Liver (tissue), 9 donors: ENCODE data around the gene TBX1. TPM values are rescaled to one million over a fixed set of nuclear protein-coding genes. Genes with fewer than 3 reads are reported as not detected.

Source experiments
- DNase-seq: peaks from one replicate; pipeline ENCODE4 v3.0.0-alpha.2; 2017; ENCODE audit warnings: low spot score
- H3K27ac ChIP-seq, 2 donors: one replicate each; pipeline ENCODE4 v1.7.0; 2013; ENCODE audit warnings: inconsistent platforms in 2 of 2, low read length in 2 of 2, control low read depth in 1 of 2, low read depth in 1 of 2, mild to moderate bottlenecking in 1 of 2
- H3K27me3 ChIP-seq, 4 donors: one replicate each; pipeline versions ENCODE4 v1.6.1 to v1.7.0; 2013; ENCODE audit warnings: low read length in 3 of 4, inconsistent platforms in 1 of 4, mild to moderate bottlenecking in 1 of 4, moderate library complexity in 1 of 4; ENCODE audit not compliant: control insufficient read depth in 4 of 4, insufficient read depth in 4 of 4
- H3K36me3 ChIP-seq, 4 donors: one replicate each; pipeline versions ENCODE4 v1.6.1 to v1.7.0; 2013; ENCODE audit warnings: low read length in 3 of 4, mild to moderate bottlenecking in 3 of 4, low read depth in 1 of 4, moderate library complexity in 1 of 4; ENCODE audit not compliant: control insufficient read depth in 4 of 4, insufficient read depth in 3 of 4
- H3K4me1 ChIP-seq, 4 donors: one replicate each; pipeline versions ENCODE4 v1.6.1 to v1.7.0; 2013; ENCODE audit warnings: low read length in 3 of 4, mild to moderate bottlenecking in 3 of 4, moderate library complexity in 1 of 4; ENCODE audit not compliant: control insufficient read depth in 4 of 4, insufficient read depth in 4 of 4
- H3K4me3 ChIP-seq, 3 donors: one replicate each; pipeline versions ENCODE4 v1.6.1 to v1.7.0; 2013; ENCODE audit warnings: low read length in 3 of 3, control low read depth in 1 of 3, low read depth in 1 of 3, mild to moderate bottlenecking in 1 of 3
- H3K9ac ChIP-seq, 2 donors: one replicate each; pipeline ENCODE4 v1.7.0; 2013; ENCODE audit warnings: low read length in 2 of 2, mild to moderate bottlenecking in 2 of 2, moderate library complexity in 2 of 2, control low read depth in 1 of 2, low read depth in 1 of 2
- H3K9me3 ChIP-seq, 4 donors: one replicate each; pipeline versions ENCODE4 v1.6.1 to v1.7.0; 2013; ENCODE audit warnings: low read length in 3 of 4; ENCODE audit not compliant: control insufficient read depth in 4 of 4
- EGR1 ChIP-seq, 2 donors: IDR thresholded peaks; 2 replicates each; pipeline ENCODE4 v1.6.1; 2016 to 2018; ENCODE audit warnings: antibody characterized with exemption in 2 of 2, low read depth in 2 of 2
- FOXA1 ChIP-seq: IDR thresholded peaks from 2 replicates; pipeline ENCODE4 v1.6.1; 2016; ENCODE audit warnings: antibody characterized with exemption
- FOXA2 ChIP-seq: IDR thresholded peaks from 2 replicates; pipeline ENCODE4 v1.6.1; 2016; ENCODE audit warnings: antibody characterized with exemption
- GABPA ChIP-seq, 2 donors: IDR thresholded peaks in 1 of 2; conservative IDR thresholded peaks in 1 of 2; 2 replicates each; pipeline ENCODE4 v1.6.1; 2016; ENCODE audit warnings: antibody characterized with exemption in 2 of 2, mild to moderate bottlenecking in 1 of 2, moderate library complexity in 1 of 2
- HNF4A ChIP-seq, 2 donors: conservative IDR thresholded peaks; 2 replicates each; pipeline ENCODE4 v1.6.1; 2016; ENCODE audit warnings: antibody characterized with exemption in 2 of 2, mild to moderate bottlenecking in 2 of 2
- HNF4G ChIP-seq: IDR thresholded peaks from 2 replicates; pipeline ENCODE4 v1.6.1; 2016; ENCODE audit warnings: antibody characterized with exemption
- JUND ChIP-seq, 2 donors: IDR thresholded peaks; 2 replicates each; pipeline ENCODE4 v1.6.1; 2016; ENCODE audit warnings: antibody characterized with exemption in 2 of 2
- NR2F2 ChIP-seq: IDR thresholded peaks from 2 replicates; pipeline ENCODE4 v1.6.1; 2016; ENCODE audit warnings: antibody characterized with exemption
- RAD21 ChIP-seq, 2 donors: IDR thresholded peaks; 2 replicates each; pipeline ENCODE4 v1.6.1; 2016; ENCODE audit warnings: antibody characterized with exemption in 2 of 2, mild to moderate bottlenecking in 2 of 2
- RXRA ChIP-seq, 2 donors: IDR thresholded peaks; 2 replicates each; pipeline ENCODE4 v1.6.1; 2017 to 2018; ENCODE audit warnings: antibody characterized with exemption in 2 of 2, mild to moderate bottlenecking in 1 of 2
- SP1 ChIP-seq: IDR thresholded peaks from 2 replicates; pipeline ENCODE4 v1.6.1; 2018; ENCODE audit warnings: antibody characterized with exemption, mild to moderate bottlenecking
- TAF1 ChIP-seq: conservative IDR thresholded peaks from 2 replicates; pipeline ENCODE4 v1.6.1; 2016; ENCODE audit warnings: antibody characterized with exemption, mild to moderate bottlenecking
- YY1 ChIP-seq: IDR thresholded peaks from 2 replicates; pipeline ENCODE4 v1.6.1; 2016; ENCODE audit warnings: antibody characterized with exemption, mild to moderate bottlenecking
- WGBS: extraction: QIAGEN DNeasy Blood & Tissue Kit; methylation state at CpG from one replicate; pipeline ENCODE4 v1.1.7; 2013; 5-methylcytosine and 5-hydroxymethylcytosine counted together
- polyA plus RNA-seq, 2 donors: library from polyadenylated mRNA; stranded (reverse) in 1 of 2; unstranded in 1 of 2; fragments of 200-250 nt in 1 of 2; fragments of >200 nt in 1 of 2; fragmentation: Nextera tagmentation in 1 of 2; extraction: Ambion mirVana in 1 of 2; gene quantifications; one replicate each; pipeline versions ENCODE4 v1.2.1 to v1.2.3, GENCODE V29; 2013 to 2015
- total RNA-seq, 2 donors: library from RNA; depleted of rRNA; stranded (reverse); fragments of >200 nt; gene quantifications; one replicate each; pipeline ENCODE4 v1.2.3, GENCODE V29; 2014
- TF ChIP-seq, protein P1 (sequence below): IDR thresholded peaks from 2 replicates; pipeline ENCODE4 v1.6.1; 2016; ENCODE audit warnings: antibody characterized with exemption
- TF ChIP-seq, protein P2 (sequence below): IDR thresholded peaks from 2 replicates; pipeline ENCODE4 v1.6.1; 2016; ENCODE audit warnings: antibody characterized with exemption
- TF ChIP-seq, protein P3 (sequence below): fragments of 150-350 bp; IDR thresholded peaks from 2 replicates; pipeline ENCODE4 v1.5.1; 2017; ENCODE audit warnings: improper control_type of control experiment, low read depth, low read length; ENCODE audit not compliant: missing input control
- TF ChIP-seq, protein P4 (sequence below): IDR thresholded peaks from 2 replicates; pipeline ENCODE4 v1.6.1; 2016; ENCODE audit warnings: antibody characterized with exemption, mild to moderate bottlenecking
- TF ChIP-seq, protein P5 (sequence below): IDR thresholded peaks from 2 replicates; pipeline ENCODE4 v1.6.1; 2016; ENCODE audit warnings: antibody characterized with exemption
- donor health status: healthy.
- donor health status: healthy.
- donor health status: healthy.
- donor health status: healthy.
- donor health status: healthy.

The TBX1 gene
- total and polyA plus RNA-seq, 4 donors = 0.17 to 0.18 TPM; not detected in 2

DNA sequence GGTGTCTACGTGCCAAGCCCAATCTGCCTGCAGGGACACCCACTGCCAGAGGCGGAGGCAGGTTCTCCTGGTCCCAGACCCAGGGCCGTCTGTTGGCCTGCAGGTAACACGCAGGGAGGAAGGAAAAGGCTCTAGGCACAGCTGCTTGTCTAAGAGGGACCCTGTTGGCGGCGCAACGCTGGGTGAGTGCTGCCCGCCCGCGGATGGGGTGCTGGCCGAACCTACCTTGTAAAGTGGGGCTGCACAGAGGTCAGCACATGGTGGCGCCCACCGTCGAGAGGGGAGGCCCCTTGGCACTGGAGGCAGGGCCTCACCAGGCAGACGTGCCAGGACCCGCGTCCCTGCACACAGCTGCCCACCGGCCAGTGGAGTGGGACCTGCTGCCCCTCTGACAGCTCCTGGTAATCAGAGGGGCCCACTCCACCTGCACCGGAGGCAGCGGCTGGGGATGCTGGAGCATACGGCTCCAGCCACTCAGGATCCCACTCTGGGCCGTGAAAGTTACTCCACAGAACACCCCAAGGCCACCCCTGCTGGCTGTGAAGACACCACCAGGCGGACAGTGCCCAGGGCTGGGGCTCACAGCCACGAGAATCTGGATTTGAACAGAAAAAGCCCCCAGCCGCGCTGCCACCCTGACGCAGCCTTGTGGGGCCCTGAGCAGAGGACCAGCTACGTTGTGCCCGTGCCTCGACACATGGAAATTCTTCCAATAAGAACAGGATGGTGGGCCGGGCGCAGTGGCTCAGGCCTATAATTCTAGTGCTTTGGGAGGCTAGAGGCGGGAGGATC, 24.0 kb downstream of the TBX1 start:
- Histone ChIP-seq H3K27ac (no peak overlapping the region), H3K36me3 (no peaks in the 10 kb centered on the region), H3K4me3 (no peak overlapping the region), H3K4me1 (no peaks in the 10 kb centered on the region), H3K9ac (no peak overlapping the region), H3K9me3 (no peaks in the 10 kb centered on the region), H3K27me3 (no peaks in the 10 kb centered on the region)
- no peak for TF ChIP-seq FOXA2
- TF ChIP-seq, protein P1, sequence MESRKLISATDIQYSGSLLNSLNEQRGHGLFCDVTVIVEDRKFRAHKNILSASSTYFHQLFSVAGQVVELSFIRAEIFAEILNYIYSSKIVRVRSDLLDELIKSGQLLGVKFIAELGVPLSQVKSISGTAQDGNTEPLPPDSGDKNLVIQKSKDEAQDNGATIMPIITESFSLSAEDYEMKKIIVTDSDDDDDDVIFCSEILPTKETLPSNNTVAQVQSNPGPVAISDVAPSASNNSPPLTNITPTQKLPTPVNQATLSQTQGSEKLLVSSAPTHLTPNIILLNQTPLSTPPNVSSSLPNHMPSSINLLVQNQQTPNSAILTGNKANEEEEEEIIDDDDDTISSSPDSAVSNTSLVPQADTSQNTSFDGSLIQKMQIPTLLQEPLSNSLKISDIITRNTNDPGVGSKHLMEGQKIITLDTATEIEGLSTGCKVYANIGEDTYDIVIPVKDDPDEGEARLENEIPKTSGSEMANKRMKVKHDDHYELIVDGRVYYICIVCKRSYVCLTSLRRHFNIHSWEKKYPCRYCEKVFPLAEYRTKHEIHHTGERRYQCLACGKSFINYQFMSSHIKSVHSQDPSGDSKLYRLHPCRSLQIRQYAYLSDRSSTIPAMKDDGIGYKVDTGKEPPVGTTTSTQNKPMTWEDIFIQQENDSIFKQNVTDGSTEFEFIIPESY = no peak
- 93% methylated on average over 33 of the region's 33 CpGs for WGBS
- no peak for DNase-seq

DNA sequence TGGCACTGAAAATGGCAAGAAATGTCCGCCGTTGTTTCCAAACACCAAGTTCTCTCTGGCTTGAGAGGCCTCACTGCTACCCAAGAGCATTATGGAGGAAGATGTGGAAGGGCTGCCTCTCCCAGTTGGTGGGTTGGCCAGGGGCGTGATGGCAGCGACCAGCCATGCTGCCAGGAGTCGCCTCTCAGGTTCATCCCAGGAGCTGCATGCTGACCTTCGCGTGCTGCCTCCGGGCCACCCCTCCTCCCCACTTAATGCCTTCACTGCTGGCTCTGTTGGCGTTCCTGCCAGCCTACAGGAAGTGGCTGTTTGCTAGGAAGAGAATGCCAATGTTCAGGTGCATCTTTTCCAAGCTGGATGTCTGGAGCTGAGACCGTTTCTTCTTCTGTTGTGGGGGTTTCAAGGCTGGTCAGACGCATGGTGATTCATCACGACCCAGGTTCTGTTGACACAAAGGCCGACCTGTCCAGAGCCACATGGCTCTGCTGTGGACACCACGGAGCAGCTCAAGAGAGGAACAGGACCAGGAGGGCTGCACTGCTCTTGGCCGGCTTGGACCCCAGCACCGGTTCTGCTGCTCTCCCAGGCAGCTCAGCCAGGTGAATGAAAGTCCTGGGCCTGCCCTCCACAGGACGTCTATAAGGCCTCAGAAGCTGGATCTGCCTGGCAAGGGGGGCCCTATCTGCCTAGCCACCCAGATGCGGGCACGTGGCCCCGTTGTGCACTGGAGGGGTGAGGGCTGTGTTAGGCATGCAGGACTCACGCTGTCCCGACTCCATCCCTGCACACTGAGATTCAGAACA, 25.1 kb downstream of the TBX1 start:
- H3K4me3 ChIP-seq = no peak overlapping the region
- H3K9ac ChIP-seq = no peak overlapping the region
- no peak for DNase-seq
- H3K9me3 ChIP-seq = no peaks in the 10 kb centered on the region
- H3K27me3 ChIP-seq = no peaks in the 10 kb centered on the region
- TF ChIP-seq SP1 (no peak), GABPA (IDR thresholded peaks at IDR 0.05 in 1 of 2, conservative IDR thresholded peaks at IDR 0.05 in 1 of 2) (no peak), RXRA (IDR thresholded peaks at IDR 0.05) (no peak), FOXA1 (no peak), EGR1 (IDR thresholded peaks at IDR 0.05; ENCODE audit: low read depth in 2 of 2) (no peak), HNF4G (no peak), YY1 (no peak), FOXA2 (no peak), TAF1 (no peak), RAD21 (IDR thresholded peaks at IDR 0.05) (no peak), HNF4A (conservative IDR thresholded peaks at IDR 0.05) (no peak), JUND (IDR thresholded peaks at IDR 0.05) (no peak), NR2F2 (no peak)
- TF ChIP-seq, protein P1 = no peak
- TF ChIP-seq, protein P2, sequence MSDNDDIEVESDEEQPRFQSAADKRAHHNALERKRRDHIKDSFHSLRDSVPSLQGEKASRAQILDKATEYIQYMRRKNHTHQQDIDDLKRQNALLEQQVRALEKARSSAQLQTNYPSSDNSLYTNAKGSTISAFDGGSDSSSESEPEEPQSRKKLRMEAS = no peak
- TF ChIP-seq, protein P3, sequence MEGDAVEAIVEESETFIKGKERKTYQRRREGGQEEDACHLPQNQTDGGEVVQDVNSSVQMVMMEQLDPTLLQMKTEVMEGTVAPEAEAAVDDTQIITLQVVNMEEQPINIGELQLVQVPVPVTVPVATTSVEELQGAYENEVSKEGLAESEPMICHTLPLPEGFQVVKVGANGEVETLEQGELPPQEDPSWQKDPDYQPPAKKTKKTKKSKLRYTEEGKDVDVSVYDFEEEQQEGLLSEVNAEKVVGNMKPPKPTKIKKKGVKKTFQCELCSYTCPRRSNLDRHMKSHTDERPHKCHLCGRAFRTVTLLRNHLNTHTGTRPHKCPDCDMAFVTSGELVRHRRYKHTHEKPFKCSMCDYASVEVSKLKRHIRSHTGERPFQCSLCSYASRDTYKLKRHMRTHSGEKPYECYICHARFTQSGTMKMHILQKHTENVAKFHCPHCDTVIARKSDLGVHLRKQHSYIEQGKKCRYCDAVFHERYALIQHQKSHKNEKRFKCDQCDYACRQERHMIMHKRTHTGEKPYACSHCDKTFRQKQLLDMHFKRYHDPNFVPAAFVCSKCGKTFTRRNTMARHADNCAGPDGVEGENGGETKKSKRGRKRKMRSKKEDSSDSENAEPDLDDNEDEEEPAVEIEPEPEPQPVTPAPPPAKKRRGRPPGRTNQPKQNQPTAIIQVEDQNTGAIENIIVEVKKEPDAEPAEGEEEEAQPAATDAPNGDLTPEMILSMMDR = no peak
- TF ChIP-seq, protein P4, sequence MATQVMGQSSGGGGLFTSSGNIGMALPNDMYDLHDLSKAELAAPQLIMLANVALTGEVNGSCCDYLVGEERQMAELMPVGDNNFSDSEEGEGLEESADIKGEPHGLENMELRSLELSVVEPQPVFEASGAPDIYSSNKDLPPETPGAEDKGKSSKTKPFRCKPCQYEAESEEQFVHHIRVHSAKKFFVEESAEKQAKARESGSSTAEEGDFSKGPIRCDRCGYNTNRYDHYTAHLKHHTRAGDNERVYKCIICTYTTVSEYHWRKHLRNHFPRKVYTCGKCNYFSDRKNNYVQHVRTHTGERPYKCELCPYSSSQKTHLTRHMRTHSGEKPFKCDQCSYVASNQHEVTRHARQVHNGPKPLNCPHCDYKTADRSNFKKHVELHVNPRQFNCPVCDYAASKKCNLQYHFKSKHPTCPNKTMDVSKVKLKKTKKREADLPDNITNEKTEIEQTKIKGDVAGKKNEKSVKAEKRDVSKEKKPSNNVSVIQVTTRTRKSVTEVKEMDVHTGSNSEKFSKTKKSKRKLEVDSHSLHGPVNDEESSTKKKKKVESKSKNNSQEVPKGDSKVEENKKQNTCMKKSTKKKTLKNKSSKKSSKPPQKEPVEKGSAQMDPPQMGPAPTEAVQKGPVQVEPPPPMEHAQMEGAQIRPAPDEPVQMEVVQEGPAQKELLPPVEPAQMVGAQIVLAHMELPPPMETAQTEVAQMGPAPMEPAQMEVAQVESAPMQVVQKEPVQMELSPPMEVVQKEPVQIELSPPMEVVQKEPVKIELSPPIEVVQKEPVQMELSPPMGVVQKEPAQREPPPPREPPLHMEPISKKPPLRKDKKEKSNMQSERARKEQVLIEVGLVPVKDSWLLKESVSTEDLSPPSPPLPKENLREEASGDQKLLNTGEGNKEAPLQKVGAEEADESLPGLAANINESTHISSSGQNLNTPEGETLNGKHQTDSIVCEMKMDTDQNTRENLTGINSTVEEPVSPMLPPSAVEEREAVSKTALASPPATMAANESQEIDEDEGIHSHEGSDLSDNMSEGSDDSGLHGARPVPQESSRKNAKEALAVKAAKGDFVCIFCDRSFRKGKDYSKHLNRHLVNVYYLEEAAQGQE = no peak
- TF ChIP-seq, protein P5, sequence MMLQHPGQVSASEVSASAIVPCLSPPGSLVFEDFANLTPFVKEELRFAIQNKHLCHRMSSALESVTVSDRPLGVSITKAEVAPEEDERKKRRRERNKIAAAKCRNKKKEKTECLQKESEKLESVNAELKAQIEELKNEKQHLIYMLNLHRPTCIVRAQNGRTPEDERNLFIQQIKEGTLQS = no peak
- no peaks in the 10 kb centered on the region for H3K4me1 ChIP-seq
- 88% methylated on average over 22 of the region's 22 CpGs for WGBS
- H3K36me3 ChIP-seq = no peaks in the 10 kb centered on the region
- H3K27ac ChIP-seq = no peak overlapping the region
